T-helper 22 cell (primary cell): ENCODE data around the gene ZNF423.

ENCODE experiments used
- DNase-seq: peaks from one replicate; pipeline ENCODE4 v3.0.0-alpha.2; 2020; ENCODE audit warnings: low read depth

The ZNF423 gene

DNA sequence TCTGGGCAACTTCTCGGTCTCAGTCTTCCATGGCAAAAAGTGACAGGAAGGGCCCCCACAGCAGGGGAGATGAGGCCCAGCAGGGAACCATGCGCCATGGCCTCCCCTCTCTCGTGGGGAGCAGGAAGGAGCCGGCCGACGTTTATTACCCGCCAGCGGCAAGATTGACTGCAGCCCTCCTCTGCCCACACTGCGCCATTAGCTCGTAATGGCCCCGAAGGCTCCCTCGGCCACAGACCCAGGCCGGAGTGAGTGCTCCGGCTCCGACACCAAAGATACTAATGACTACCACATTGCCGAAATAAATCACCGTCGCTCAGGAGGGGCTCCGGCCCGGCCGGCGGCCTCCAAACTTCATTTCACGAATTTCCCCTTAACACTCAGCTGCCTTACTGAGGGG is 255.4 kb downstream of the ZNF423 start:
- DNase-seq, result no peak

DNA sequence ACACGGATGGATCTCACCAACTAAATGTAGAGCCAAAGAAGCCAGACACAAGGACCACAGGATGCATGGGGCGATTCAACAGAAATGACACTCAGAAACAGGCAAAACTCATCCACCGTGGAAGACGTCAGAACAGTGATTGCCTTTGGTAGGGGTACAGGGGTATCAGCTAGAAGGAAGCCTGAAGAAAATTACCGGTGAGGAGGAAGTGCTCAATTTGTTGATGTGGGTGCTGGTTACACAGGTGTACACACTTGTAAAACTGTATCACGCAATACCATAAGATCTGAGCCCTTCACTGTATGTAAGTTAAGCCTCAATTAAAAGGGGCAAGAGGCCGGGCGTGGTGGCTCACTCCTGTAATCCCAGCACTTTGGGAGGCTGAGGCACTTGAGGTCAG is 256.2 kb downstream of the ZNF423 start:
- no peak for DNase-seq

DNA sequence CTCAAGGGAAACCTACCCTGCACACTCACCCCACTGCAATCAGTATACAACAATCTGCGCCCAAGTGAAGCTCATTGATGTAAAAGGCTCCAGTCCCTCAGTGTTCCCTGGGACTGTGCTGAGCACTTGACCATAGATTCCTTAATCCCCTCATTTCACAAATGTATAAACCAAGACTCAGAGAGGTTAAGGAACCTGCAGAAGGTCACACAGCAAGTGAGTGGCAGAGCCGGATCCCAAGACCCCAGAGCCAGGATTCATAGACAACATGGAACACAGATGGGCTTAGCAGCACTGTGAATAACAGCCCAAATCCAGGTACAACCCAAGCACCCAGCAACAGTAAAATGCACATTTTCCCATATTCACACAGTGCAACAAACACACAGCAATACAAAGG is 256.6 kb downstream of the ZNF423 start:
- DNase-seq, result no peak

DNA sequence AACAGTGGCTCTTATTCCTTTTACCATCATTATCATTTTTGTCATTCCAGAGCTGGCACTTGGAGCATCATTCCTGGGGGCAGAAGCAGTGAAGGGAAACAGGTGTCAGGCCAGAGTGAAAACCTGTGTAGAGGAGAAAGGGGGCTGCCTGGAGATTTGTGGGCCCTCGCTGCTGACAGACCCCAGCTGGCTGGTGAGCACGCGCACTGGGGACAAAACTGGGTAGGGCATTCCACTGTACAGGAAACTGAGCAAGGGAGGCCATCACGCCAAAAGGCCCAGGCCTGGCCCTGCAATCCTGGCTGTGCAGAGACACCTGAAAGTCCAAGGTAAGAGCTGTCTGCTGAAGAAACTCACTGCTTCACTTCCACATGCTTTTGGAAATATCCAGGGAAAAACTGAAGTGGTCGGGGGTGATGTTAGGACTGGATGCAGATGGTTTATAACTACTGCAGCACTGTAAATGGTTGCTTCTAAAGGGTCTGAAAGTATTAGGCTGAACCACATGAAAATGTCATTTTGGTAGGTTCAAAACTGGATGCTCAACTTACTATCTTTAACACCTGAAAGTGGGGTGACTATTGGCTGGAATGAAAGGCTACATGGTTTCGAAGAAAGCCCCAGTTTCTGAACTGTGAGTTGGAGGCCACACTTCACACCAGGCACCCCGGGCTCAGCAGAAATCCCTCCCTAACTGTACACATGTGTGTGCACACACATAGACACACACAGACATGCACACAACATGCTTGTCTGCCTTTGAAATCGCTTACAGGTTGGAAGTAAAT is 257.3 kb downstream of the ZNF423 start:
- DNase-seq, result no peak

DNA sequence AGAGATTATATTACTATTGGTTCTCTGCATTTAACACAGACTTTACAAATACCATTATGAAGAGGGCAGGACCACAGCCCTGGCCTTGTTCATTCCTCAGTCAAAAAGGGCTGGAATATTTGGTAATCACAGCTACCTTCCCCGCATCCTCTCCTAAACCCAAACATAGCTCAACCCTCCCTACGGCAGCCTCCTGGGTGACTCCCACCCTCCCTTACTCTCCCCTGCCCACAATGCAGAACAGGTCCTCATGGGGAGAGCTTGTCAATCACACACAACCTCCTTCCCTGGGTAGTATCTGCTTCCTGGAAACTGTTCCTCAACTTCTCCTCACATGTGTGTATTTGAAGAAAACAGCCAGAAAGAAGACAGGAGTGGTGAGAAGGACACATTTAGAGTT is 258.1 kb downstream of the ZNF423 start:
- no peak for DNase-seq

DNA sequence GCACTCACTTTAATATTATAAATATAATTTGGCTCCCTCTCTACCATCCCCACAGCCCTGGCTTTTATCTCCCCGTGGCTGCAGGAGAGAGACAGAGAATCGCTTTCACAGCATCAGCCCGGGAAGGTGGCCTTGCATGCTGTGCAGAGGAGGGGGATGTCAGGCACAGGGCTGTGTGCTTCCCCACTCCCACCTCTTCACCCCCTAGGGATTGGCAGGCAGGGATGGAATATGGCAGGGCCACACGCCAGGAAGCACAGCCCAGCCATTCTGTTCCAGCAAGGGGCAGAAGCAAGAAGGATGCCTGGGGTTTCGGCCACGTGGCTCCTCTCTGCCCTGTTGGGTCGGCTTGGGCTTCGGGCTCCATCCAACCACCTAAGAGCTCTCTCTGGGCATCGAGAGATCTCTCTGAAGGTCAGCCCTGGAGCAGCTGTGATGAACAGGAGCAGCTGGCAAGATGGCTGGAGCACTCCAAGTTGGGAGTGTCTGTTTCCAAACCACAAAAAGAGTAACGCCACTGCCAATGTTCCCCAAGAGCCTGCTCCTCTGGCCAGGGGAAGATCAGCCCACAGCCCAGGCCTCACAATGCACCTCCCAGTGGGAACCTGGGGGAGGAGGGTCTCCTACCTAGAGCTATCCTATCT is 259.1 kb downstream of the ZNF423 start:
- no peak for DNase-seq

DNA sequence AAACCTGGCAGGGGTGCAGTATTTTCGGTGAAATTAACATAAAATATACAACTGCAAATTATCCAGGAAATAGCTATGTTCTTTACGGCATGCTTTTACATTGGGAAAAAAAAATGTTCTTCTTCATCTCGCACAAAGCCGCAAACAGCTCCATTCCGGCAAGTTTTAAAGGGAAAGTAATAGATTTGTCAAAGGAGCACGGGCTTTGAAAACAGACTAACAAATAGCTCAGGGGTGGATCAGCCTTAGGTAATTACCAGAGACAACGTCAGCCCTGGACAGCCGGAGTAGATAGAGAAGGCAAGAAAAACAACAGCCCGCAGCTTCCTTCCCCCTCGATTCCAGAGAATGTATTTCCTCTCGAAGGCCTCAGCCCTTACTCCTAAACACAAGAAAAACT is 259.8 kb downstream of the ZNF423 start:
- no peak for DNase-seq

DNA sequence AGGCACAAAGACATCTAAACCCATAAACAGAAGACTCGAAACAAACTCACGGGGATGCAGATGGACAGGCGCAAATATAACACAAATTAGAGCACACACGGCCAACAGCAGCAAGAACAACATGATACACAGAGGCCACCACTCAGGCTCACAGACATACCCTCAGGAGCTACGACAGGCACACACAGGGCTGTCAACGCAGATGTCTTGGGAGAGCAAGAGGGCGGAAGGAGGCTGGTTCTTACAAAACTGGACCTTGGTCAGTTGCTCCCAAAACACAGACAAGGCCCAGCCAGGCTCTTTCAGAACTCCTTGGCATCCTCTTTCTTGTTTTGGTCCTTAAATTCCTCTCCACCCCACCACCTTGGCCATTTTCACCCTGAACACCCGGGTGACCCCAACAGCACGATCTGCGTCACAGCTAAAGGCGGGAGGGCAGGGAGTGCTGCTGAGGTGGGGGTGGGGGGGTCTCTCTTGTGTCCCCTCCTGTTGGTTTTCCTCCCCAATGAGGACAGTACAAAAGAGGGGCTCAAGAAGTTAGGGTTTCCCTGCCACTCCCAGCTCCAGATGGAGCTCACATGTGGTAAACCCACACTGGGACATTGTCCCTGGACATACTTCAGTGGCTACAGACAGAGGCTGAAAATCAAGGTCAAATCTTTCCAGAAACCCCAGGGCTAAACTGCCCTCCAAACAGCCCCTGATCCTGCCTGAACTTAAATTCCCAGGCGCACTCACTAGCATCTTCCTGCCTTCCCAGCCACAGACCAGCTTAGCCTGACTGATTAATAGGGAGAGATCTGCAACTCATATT is 261.0 kb downstream of the ZNF423 start:
- no peak for DNase-seq

DNA sequence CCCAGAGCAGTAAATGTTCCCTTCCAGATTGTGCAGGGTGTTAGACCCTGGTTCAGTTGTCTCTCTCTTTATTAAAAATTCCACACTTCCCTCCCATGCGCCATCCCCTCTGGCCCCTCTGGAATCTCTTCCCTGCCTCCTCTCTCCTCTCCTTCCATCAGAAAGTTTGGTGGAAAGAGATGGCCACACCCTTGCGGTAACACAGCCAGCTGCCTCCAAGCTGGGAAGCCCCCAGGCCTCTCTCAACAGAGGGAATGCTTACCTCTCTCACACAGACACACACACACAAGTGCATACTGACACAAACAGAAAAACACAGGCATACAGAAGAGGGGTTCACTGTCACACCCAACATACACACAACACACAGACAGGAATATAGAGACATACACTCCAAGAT is 261.8 kb downstream of the ZNF423 start:
- DNase-seq, result no peak

DNA sequence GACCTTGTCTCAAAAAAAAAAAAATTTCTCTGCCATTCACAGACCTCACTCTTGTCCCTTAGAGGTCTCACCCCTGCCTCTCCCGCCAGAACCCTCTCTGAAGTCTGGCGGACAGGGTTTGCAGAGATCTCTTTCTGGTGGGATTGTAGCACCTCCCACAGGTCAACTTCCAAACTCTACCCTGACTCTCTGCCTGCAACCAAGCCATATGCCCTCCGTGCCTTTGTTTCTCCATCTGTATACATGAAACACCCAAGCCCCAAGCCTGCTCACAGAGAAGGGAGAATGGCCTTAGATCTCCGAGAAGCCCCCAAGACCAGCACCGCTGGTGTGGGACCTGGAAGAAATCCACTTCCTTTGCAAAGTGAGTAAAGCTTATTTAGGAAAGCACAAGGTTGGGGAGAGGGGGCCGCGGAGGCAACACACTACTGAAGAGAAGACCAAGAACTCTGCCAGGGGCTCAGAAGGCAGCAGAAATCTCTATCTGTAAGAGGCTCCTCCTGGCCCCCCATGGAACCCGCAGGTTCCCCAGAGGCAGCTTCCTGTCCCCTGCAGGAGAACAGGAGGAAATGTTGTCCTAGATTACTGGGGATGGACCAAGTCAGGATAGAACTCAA is 262.4 kb downstream of the ZNF423 start:
- DNase-seq, result no peak

DNA sequence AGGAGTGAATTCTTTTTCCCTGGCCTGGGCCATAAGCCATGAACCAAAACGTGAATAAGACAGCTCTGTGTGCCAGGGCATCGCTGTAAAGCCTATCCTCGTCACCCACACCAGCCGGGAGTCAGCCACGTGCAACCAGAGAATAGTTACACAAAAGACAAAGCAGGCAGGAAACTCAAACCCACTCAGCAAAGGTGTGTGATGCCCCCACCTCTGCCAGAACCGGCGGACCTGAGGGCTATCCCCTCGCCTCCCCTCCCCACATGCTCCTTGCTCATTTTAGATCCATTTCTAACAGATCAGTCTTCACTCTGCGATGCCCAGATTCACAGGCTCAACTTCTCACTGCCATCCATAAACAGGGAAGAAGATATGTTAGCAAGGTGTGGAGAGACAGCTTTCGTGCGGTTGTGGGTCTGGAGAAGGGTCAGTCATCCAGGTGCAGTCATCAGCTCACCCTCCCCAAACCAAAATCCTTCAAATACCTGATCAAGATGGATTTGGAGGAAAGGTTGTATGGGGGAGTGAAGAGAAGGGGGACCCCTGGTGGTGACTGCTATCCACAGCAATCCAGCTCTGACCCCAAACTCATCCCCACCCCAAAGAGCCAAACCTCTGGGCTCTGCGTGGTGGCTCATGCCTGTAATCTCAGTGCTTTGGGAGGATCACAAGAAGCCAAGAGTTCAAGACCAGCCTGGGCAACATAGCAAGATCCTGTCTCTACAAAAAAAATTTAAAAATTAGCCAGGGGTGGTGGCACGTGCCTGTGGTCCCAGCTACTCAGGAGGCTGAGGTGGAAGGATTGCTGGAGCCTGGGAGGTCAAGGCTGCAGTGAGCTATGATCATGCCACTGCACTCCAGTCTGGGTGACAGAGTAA is 263.1 kb downstream of the ZNF423 start:
- no peak for DNase-seq

DNA sequence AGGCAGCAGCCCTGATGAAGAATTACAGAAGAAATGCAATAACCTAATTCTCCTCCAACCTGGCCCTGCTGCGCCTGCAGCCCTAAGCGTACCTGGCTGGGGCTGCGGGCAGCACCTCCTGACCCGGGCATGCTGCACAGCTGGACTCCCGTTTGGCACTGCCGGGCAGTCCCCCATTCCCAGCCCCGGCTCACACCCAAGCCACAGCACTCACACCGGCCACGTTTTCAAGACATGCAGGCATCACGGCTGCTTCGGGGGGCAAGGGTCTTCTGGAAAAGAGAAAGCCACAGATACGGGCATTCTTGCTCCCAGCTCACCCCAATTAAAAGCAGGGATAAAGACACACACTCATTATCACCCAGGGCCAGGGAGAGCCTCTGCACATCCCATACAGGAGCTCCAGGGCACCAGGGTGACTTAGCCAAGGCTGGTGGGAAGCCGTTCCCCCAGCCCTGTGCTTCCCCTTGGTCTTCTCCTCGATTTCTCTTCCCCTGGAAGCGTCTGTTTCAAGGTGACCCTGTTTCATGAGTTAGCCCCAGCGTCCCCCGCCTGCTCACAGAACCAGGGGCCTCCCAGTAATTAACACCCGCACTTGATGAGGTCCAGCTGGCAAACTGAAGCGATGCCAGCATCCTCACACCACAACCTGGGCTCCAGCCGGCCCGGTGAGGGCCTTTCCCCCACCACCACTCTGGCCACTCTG is 265.6 kb downstream of the ZNF423 start:
- no peak for DNase-seq

DNA sequence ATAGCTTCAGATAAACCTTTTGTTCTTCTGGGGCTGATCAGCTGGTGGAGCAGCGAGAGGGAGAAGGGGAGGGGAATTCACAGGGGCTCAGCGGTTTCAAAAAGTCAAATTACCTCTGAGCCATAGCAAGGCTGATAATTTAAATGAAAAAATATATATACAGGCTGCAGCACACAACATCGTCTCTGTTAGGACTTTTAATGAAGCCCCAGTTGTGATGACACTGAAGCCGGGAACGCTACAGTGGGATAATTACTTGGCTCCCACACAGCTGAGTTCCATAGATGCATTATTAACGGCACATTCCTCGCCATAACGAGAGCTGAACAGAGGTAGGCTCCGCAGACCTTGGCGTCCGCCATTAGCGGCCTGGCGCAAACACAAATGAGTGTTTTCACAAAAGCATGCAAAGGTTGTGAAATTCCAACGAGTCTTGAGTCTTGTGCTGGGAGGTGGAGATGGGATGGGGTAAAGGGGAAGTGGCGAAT is 266.3 kb downstream of the ZNF423 start:
- DNase-seq, result no peak

DNA sequence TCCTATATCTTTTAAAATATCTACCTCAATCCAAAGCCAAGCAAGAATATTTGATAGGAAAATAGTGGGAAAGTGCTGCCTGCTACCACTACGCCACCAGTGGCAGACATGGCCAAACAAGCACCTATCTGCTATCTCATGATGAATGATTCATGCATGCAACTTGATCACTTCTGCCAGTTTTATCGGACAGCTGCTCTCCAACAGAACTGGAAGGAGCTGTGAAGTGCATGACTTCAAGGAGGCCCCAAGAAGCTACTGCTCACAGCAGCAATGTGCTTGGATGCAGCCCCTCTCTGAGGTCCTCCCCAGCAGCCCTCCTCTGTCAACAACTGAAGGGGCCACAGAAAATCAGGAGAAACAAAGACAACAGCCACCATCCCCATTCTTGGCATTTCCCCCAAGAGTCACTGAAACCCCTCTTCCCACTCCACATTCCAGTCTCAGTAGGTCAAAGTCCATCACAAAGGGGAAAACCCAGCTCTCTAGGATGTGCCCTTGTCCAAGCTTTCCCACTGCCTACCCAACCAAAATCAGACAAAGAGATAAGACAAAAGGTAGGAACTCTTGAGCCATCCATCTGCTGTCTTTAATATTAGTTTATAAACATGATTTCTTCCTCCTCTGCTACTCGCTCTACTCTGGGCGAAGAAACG is 267.1 kb downstream of the ZNF423 start:
- no peak for DNase-seq

DNA sequence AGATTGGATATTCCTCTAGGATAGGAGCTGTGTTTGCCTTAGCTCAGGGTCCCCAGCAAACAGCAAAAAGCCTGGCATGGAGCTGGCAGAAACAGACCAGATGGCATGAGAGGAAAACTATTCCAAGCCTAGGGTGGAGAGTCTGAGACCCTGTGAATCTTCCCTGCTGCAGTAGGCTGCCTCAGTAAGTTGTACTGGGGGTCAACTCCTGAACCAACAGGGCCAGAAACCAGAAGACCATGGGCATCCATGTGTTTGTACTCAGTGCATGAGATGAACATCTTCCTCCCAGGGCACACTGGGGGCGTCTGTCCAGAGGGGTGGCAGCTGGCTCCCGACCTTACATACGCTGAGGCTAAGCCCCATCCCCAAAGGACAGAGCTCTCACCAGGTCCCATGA is 267.9 kb downstream of the ZNF423 start:
- DNase-seq, result no peak

DNA sequence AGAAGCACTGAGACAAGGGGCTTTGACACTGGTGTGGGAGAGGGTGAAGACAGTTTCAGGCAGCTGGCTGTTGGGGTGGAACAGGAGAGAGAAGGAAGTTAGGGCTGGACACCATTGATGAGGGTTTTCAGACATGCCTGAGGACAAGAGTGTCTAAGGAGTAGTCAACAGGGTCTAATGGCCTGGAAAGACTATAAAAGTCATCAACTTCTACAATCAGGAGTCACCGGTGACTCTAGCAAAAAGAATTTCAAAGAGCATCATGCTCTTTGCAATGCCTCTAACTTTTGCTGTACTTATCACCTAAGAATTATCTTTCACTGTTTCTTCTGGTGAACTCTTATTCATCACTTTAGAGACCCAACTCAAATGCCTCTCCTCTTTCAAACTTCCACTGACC is 268.4 kb downstream of the ZNF423 start:
- DNase-seq, result no peak

DNA sequence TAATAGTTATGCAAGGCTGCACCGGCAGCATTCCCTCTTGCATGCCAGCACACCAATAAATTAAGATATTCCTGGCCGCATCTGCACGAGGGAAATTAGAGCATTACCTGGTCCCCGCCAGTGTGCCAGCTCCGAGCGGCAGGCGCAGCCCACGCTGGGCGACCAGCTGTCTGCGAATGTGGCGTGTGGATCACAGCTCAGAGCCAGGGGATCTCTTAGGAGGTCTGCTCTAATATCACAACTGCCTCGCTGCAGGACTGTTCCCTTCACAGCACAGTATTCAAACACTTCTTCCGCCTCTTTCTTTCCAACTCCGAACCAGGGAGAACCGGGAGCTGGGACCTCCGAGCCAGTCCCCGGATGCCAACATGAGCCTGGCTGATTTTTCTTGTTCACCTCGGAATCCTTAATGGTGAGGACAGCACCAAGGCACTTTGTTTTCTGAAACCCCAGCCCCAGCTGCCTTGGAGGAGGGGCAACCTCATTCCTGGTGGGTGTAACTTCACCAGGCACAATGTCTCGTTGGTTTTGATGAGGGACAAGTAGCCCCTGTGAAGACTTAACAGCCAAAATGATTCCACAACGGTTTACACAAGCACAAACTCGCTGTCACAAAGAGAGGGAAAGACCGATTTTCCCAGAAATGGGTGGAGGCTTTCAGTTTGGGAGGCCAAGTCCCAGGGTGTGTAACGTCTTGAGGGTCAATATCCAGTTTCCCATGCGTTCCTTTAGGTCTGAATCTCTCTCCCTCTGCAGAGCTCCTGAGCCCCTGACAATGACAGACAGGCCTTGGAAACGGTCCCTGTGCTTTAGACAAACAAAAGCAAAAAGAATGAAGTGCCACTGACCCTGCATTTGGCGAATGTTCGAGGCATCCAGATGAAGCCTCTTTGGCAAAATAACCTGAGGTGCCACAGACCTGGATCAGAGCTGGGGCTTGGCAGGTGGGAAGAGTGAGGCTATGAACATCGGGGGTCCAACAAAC is 269.2 kb downstream of the ZNF423 start:
- DNase-seq, result no peak

DNA sequence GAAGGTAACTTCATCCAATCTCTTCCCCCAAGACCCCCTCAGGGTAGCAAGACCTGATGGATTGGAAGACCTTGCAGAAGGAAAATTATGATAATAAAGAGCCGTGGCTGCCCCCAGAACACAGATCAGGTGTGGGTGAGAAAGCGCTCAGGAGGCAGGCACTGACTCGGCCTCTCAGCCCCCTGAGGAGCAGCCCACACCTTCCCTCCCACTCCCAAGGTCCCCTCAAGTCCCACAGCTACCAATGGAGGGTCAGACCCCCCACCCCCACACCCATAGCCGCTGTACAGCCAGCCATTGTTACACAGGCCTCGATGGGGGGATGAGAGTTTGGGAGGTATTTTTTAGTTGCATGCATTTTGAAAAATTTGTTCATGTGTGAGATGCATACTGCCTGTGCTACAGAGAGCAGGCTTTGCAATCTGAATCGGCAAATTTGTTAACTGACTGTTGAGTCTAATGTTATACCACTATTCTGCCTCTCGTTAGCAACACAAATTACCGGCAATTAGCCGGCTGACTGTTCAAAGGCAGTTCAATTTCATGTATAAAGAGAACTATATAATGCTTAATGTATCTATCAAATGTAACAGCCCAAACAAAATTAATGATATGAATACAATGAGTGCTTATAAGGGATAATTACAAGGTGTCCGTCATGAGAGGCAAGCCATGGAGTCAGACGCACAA is 270.6 kb downstream of the ZNF423 start:
- DNase-seq, result no peak
